Tibial artery (tissue), 4 donors: ENCODE data around the gene SLC5A6.

Experiments
- DNase-seq, 2 donors: peaks; one replicate each; pipeline ENCODE4 v3.0.0-alpha.2; 2019
- H3K27ac ChIP-seq, 2 donors: fragments of 200-600 bp; sonication (generic) in 1 of 2; 1 replicate in 1 of 2; 2 replicates in 1 of 2; pipeline ENCODE4 v1.5.1; 2018 to 2019; ENCODE audit warnings: mild to moderate bottlenecking in 1 of 2
- H3K27me3 ChIP-seq, 2 donors: fragments of 200-600 bp; sonication (generic) in 1 of 2; one replicate each; pipeline versions ENCODE4 v1.5.1 to v1.6.0; 2016 to 2019
- H3K36me3 ChIP-seq, 3 donors: fragments of 200-600 bp; sonication (generic) in 2 of 3; one replicate each; pipeline ENCODE4 v1.5.1; 2016 to 2019; ENCODE audit warnings: mild to moderate bottlenecking in 2 of 3
- H3K4me1 ChIP-seq, 4 donors: fragments of 200-600 bp; sonication (generic) in 2 of 4; 1 replicate in 3 of 4; 2 replicates in 1 of 4; pipeline ENCODE4 v1.5.1; 2016 to 2019
- H3K4me3 ChIP-seq, 2 donors: fragments of 200-600 bp; sonication (generic) in 1 of 2; 1 replicate in 1 of 2; 2 replicates in 1 of 2; pipeline ENCODE4 v1.5.1; 2018 to 2019; ENCODE audit warnings: mild to moderate bottlenecking in 2 of 2
- H3K9me3 ChIP-seq, 3 donors: fragments of 200-600 bp; sonication (generic) in 1 of 3; one replicate each; pipeline ENCODE4 v1.5.1; 2016 to 2019
- CTCF ChIP-seq, 2 experiments: fragments of 200-600 bp in 1 of 2; fragments of 450-650 bp in 1 of 2; IDR thresholded peaks; one replicate each; pipeline ENCODE4 v1.5.1; 2017 to 2019; ENCODE audit warnings: antibody characterized with exemption in 2 of 2, mild to moderate bottlenecking in 1 of 2, moderate library complexity in 1 of 2
- intact Hi-C: fragments of 100-400 bp; cut with DNase I; formaldehyde crosslinking; loops from one replicate; pipeline ENCODE4 v1.15.0; 2023; ENCODE audit warnings: low total_unique reads

SLC5A6 gene

DNA sequence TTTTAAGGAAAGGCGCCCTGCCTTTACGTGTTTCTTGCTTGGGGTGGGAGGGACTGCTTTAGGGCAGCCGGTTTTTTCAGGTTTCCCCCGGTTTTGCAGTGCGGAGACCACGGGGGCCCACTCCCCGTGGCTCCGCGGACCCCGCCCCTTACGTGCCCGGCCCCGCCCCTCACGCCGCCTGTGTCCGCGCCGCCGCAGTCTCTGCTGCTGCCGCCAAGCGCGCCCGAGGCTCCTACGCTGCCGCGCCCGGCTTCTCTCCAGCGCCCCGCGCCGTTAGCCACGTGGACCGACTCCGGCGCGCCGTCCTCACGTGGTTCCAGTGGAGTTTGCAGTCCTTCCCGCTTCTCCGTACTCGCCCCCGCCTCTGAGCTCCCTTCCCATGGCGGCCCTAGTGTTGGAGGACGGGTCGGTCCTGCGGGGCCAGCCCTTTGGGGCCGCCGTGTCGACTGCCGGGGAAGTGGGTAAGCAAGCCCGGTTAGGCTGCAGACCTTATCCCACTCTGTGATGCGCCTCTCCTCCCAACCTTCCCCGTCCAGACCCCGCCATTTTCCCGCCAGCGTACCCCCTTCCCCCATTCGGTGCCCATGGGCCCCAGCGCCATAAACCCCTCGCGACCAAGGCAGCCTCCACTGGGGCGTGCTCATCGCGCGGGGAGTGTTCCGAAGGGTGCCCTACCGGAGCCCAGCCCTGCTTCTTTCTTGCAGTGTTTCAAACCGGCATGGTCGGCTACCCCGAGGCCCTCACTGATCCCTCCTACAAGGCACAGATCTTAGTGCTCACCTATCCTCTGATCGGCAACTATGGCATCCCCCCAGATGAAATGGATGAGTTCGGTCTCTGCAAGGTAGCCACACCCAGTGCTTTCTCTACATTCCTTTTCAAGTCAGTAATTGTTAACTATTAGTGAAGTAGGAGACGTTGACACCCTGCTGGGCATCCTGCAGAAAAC is 5.4 kb upstream of the SLC5A6 start, which contains the start of gene CAD:
TSS of gene CAD (plus strand) at position 197 of the 949 bp plus-strand sequence. CDS start at position 380, 183 bp downstream.
- Histone ChIP-seq H3K9me3 (no peaks in the 10 kb centered on the region), H3K27me3 (no peaks in the 10 kb centered on the region), H3K27ac (peak within 1 kb of the TSS; percentile 56 to 76), H3K36me3 (peaks cover 9 to 32% (median 14%) of the 10 kb centered on the region in 3 donors), H3K4me1 (peaks cover 0 to 22% (median 15%) of the 10 kb centered on the region in 4 donors), H3K4me3 (peak within 1 kb of the TSS; percentile 64 to 65)
- intact Hi-C loops: loop anchor here (10.0 kb wide), 3 partner anchors 83 to 253 kb away; partner anchors contain the start of genes PREB, PRR30 and TMEM214
- peak; percentile 36 to 47 for TF ChIP-seq CTCF (IDR thresholded peaks at IDR 0.05)
- peak; percentile 86 to 93 for DNase-seq

- peak overlapping the region; percentile 56 to 76 for H3K27ac ChIP-seq
- peaks cover 4 to 26% (median 7%) of the 10 kb centered on the region in 3 donors for H3K36me3 ChIP-seq
- H3K27me3 ChIP-seq: no peaks in the 10 kb centered on the region
- peaks cover 0 to 22% (median 15%) of the 10 kb centered on the region in 4 donors for H3K4me1 ChIP-seq
- no peak for TF ChIP-seq CTCF (IDR thresholded peaks at IDR 0.05)
- H3K4me3 ChIP-seq: peak overlapping the region; percentile 64 to 65
- DNase-seq: peak in 1 of 2 donors; percentile 56
- H3K9me3 ChIP-seq: no peaks in the 10 kb centered on the region
- intact Hi-C loops: loop anchor here (10.0 kb wide), 3 partner anchors 82 to 252 kb away; partner anchors contain the start of genes PREB, PRR30 and TMEM214
Observed at GRCh38 chr2:27216416-27217137, 4.5 kb upstream of the SLC5A6 start.

GRCh38 chr2:27214941-27215340 is 2.9 kb upstream of the SLC5A6 start:
- DNase-seq: no peak
- Histone ChIP-seq H3K4me1 (peaks cover 0 to 28% (median 22%) of the 10 kb centered on the region in 4 donors), H3K4me3 (no peak overlapping the region), H3K27ac (no peak overlapping the region), H3K27me3 (no peaks in the 10 kb centered on the region), H3K36me3 (peaks cover 4 to 10% (median 7%) of the 10 kb centered on the region in 3 donors), H3K9me3 (no peaks in the 10 kb centered on the region)
- intact Hi-C loops: loop anchor here (10.0 kb wide), 3 partner anchors 80 to 250 kb away; partner anchors contain the start of genes PREB, PRR30 and TMEM214
- no peak for TF ChIP-seq CTCF (IDR thresholded peaks at IDR 0.05)

DNA sequence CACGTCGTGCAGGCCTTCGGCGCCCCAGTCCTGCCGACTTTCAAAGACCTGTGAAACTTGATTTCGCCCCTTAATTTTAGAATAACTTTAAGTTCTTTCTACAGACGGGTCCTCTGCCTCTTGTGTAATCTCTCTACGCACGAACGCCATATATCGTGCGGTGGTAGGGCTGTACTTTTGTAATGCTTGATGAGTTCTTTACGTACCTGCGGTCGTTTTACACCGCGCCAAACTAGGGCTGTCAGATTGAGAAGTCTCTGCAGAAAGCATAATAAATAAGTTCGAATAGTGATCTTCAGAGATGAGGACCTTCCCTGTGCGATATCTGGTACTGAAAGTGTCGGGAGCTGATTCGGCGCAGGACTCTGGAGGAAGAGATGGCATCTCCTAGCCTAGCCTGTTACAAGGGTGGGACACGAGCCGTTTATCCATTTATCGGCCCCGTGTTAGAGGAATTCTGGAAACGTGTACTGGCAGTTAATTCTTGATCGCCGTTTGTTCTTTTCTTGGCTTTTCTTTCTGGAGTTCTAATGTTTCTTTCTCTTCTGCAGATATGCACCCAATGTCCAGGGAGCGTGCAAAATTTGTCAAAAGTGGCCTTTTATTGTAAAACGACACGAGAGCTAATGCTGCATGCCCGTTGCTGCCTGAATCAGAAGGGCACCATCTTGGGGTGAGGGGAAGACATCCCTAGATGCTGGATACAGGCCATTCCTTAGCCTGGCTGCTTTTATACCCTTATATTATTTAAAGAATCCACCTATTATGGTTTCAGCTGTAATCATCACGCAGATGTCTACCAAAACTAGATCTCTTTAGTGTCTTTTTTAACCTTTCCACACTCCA is 781 bp upstream of the SLC5A6 start:
- Histone ChIP-seq H3K4me3 (peak overlapping the region; percentile 81 to 86), H3K27me3 (no peaks in the 10 kb centered on the region), H3K9me3 (no peaks in the 10 kb centered on the region), H3K27ac (peak overlapping the region; percentile 96 to 99), H3K4me1 (peaks cover 0 to 25% (median 20%) of the 10 kb centered on the region in 4 donors), H3K36me3 (peaks cover 10 to 28% (median 12%) of the 10 kb centered on the region in 3 donors)
- intact Hi-C loops: loop anchor here (10.0 kb wide), 3 partner anchors 78 to 248 kb away; partner anchors contain the start of genes PREB, PRR30 and TMEM214
- no peak for TF ChIP-seq CTCF (IDR thresholded peaks at IDR 0.05)
- no peak for DNase-seq
